Nucleus accumbens (tissue), 56 donors: ENCODE results near the gene PPFIBP1.
"Not testable (repeated sequence)": the region's sequence is repeated elsewhere in the genome, so short reads cannot be mapped to it uniquely, and the experiment has no call there.

Experiments
- DNase-seq, 56 donors: peaks; one replicate each; lab custom pipeline; 2025; lab: John Stamatoyannopoulos, UW

Gene PPFIBP1

GRCh38 chr12:27583057-27583797 is 59.2 kb downstream of the PPFIBP1 start:
- no peak for DNase-seq

GRCh38 chr12:27583981-27584380 is 60.0 kb downstream of the PPFIBP1 start:
- no peak for DNase-seq

- no peak for DNase-seq
Observed at GRCh38 chr12:27585739-27586265, 61.8 kb downstream of the PPFIBP1 start.

GRCh38 chr12:27588075-27588730 is 64.2 kb downstream of the PPFIBP1 start:
- DNase-seq: not testable (repeated sequence)

- no peak for DNase-seq
Observed at GRCh38 chr12:27588776-27589175, 64.8 kb downstream of the PPFIBP1 start.

- no peak for DNase-seq
Observed at GRCh38 chr12:27589419-27589818, 65.4 kb downstream of the PPFIBP1 start.

GRCh38 chr12:27591698-27592097 is 67.7 kb downstream of the PPFIBP1 start:
- not testable (repeated sequence) for DNase-seq

GRCh38 chr12:27592548-27592947 is 68.5 kb downstream of the PPFIBP1 start:
- DNase-seq: peak in 2 of 56 donors; percentile 12 to 25

- no peak for DNase-seq
Observed at GRCh38 chr12:27593266-27593665, 69.3 kb downstream of the PPFIBP1 start.

GRCh38 chr12:27595231-27595642 is 71.2 kb downstream of the PPFIBP1 start:
- DNase-seq: peak in 11 of 56 donors; percentile 3 to 25 (median 8)

- DNase-seq: not testable (repeated sequence)
Observed at GRCh38 chr12:27598866-27599265, 74.9 kb downstream of the PPFIBP1 start.

GRCh38 chr12:27601056-27601828 is 77.2 kb downstream of the PPFIBP1 start:
- not testable (repeated sequence) for DNase-seq

GRCh38 chr12:27602516-27602915 is 78.5 kb downstream of the PPFIBP1 start:
- no peak for DNase-seq

- DNase-seq: peak in 1 of 56 donors; percentile 2
Observed at GRCh38 chr12:27604431-27604830, 80.4 kb downstream of the PPFIBP1 start.

- DNase-seq: no peak
Observed at GRCh38 chr12:27606986-27607385, 83.0 kb downstream of the PPFIBP1 start.

- no peak for DNase-seq
Observed at GRCh38 chr12:27607591-27607990, 83.6 kb downstream of the PPFIBP1 start.

GRCh38 chr12:27608890-27609289 is 84.9 kb downstream of the PPFIBP1 start:
- DNase-seq: no peak

- DNase-seq: no peak
Observed at GRCh38 chr12:27610374-27610773, 86.4 kb downstream of the PPFIBP1 start.

GRCh38 chr12:27614386-27614785 is 90.4 kb downstream of the PPFIBP1 start:
- no peak for DNase-seq

GRCh38 chr12:27614866-27615265 is 90.9 kb downstream of the PPFIBP1 start:
- no peak for DNase-seq

- no peak for DNase-seq
Observed at GRCh38 chr12:27615331-27615891, 91.4 kb downstream of the PPFIBP1 start.
